GM19455 (cell line): ENCODE data around the gene CDH23.
A peak's percentile ranks its signal among the peaks of the same experiment; 100 is the strongest.

ENCODE experiments used
- ATAC-seq: cut with Tn5 transposase; IDR thresholded peaks from one replicate; pipeline ENCODE4 v1.9.1; 2021; ENCODE audit not compliant: unreplicated experiment

Gene CDH23

DNA sequence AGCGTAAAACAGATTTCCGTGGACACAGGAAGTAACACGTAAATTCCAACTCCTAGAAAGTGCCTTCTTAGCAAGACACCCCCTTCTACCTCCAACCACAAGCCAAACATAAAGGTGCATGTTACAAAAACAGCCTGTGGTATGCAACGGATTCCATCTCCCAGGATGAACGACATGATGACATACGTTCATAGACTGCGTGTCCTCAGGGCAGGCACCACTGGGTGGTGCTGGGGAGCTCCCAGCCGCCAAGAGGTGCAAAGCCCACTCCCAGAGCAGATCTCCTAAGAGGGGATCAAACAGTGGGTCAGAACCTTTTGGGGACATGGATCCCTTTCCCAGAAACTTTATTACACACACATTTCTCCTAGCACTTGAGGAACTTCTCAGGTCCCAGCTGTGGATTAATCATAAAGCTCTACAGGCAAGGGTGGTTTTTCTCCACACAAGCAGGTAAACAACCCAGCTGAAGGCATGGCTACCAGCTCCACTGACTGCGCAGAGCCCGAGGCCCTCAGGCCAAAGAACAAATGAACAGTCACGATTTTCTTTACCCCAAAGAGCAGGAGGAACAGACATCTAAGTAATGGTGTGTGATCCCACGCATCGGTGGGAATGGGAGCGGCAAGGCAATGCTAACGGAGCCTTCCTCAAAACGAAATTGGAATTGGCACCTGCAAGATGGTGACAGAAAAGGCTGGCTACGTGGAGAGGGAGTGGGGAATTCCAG, 440.5 kb downstream of the CDH23 start:
- no peak for ATAC-seq

DNA sequence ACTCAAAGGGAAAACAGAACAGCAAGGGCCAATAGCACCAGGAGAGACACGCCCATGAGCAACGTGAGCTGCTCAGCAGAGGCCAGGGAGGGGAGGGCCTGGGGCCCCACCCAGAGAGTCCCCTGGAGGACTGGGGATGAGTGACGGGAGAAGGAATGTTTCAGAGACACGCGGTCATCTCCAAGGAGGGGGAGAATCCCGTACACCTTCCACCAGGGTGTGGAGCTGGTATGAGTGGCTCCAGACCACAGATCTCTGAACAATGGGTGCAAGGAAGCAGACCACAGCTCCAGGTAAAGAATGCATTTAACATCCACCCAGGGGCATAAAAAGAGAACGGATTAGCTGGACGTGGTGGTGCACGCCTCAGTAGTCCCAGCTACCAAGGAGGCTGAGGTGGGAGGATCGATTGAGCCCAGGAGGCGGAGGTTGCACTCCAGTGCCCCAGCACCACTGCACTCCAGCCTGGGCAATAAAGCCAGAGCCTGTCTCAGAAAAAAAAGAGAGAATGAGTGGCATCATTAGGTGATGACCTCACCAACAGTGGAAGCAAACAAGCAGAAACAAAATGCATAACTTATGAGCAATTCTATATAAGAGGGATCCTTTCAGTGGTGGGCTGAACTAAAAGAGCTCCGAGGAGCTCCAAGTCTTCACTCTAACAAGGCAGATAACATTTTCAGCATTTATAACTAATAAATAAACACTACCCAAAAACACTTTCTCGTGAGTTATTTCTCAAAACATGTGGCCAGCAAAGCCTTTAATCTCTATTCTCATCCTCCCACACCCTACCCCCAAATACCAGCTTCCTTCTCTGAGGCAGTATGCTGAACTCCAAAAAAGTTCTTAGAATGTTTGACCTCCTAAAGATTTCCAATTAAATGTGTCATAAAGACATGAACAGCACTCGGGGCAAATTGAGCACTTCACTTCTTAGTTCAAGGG, 441.8 kb downstream of the CDH23 start:
- no peak for ATAC-seq

GRCh38 chr10:71840177-71840957, 443.6 kb downstream of the CDH23 start:
- ATAC-seq, result no peak

DNA sequence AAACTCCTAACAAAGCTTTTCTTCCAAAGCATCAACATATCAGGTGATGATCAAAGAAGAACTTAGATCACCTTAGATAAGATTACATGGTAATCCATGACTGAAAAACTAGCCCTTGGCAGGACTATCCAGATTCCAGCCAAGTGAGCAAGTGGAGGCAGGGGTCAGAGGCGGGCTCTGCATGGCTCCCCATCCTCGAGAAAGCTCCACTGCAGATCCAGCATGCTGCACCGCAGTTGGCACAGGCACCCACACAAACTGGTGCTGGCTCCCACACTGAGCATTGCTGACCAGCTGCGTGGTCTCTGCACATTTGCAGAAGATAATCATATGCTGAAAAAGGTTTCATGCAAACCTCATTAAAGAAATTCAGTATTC, 444.2 kb downstream of the CDH23 start:
- ATAC-seq, result no peak

- ATAC-seq, result no peak
Measured at GRCh38 chr10:71842422-71842821, 445.7 kb downstream of the CDH23 start.

- ATAC-seq, result no peak
Measured at GRCh38 chr10:71842856-71843686, 446.4 kb downstream of the CDH23 start.

DNA sequence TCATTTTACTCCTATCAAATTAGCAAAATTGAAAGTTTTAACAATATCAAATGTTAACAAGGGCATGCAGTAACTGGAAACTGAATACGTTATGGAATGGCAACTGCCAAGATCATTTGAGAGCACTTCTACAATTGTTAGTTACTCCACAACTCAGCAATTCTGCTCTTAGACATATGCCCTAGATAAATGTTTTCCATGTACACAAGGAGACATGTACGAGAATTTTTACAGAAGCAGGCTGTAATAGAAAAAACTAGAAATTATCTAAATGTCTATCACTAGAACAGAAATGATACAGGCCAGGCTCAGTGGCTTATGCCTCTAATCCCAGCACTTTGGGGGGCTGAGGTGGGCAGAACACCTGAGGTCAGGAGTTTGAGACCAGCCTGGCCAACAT, 447.4 kb downstream of the CDH23 start:
- no peak for ATAC-seq

- ATAC-seq, result no peak
Measured at GRCh38 chr10:71844695-71845094, 448.0 kb downstream of the CDH23 start.

GRCh38 chr10:71845410-71846405, 449.0 kb downstream of the CDH23 start:
- no peak for ATAC-seq

- no peak for ATAC-seq
Measured at GRCh38 chr10:71846816-71847215, 450.1 kb downstream of the CDH23 start.

- ATAC-seq, result no peak
Measured at GRCh38 chr10:71847418-71847817, 450.7 kb downstream of the CDH23 start.

- ATAC-seq, result no peak
Measured at GRCh38 chr10:71848325-71849275, 451.9 kb downstream of the CDH23 start.

DNA sequence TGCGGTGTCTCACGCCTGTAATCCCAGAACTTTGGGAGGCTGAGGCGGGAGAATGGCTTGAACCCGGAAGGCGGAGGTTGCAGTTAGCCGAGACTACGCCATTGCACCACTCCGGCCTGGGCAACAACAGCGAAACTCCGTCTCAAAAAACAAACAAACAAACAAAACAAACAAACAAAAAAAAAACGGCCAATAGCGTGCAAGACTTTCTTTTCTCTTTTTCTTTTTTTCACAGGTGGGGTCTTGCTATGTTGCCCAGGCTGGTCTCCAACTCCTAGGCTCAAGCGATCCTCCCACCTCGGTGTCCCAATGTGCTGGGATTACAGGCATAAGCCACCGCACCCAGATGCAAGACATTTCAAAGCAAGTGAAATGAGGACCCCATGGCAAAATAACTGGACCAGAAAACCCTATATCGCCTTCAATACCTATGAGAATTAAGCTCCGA, 452.8 kb downstream of the CDH23 start:
- no peak for ATAC-seq

DNA sequence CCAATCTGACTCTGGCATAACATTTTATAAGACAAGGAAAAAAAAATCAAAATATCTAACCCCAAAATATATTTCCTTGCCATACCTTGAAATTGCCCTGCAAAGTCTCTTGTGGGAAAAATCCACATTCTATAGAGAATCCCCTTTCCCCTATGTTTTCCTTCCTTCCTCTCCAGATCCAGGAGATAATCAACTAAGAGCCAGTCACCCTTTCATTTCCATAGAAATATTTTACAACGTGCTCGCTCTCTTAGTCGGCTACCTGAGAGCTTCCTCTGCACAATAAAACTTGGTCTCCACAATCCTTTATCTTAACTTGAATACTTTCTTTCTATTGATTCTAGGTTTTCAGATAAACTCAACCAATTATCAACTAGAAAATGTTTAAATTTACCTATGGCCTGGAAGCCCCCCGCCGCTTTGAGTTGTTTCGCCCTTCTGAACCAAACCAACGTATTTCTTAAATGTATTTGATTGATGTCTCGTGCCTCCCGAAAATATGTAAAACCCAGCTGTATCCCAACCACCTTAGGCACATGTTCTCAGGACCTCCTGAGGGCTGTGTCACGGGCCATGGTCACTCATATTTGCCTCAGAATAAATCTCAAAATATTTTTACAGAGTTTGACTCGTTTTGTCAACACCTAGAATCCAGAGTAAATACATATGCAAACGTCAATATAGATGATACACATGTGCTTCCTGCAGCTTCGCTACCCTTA, 453.5 kb downstream of the CDH23 start:
- no peak for ATAC-seq

- ATAC-seq, result peak; percentile 96
Measured at GRCh38 chr10:71850743-71851464, 454.2 kb downstream of the CDH23 start, which contains the start of gene PSAP. Gene PSAP, minus strand, starts transcription at chr10:71851251. Its CDS starts 30 bp downstream, at chr10:71851221.

- ATAC-seq, result peak; percentile 24
Measured at GRCh38 chr10:71851465-71852095, 454.9 kb downstream of the CDH23 start.
